HUES48 (cell line): ENCODE measurements around the gene SUCLG2.

ENCODE experiments used
- H3K27ac ChIP-seq: one replicate; pipeline ENCODE4 v1.7.0; 2013; ENCODE audit warnings: low read depth, low read length, inconsistent platforms
- H3K27me3 ChIP-seq: 2 replicates; pipeline ENCODE4 v1.6.1; 2013; ENCODE audit warnings: mild to moderate bottlenecking, low read length; ENCODE audit not compliant: control insufficient read depth, insufficient read depth
- H3K36me3 ChIP-seq: 2 replicates; pipeline ENCODE4 v1.6.1; 2013; ENCODE audit warnings: low read length; ENCODE audit not compliant: control insufficient read depth, insufficient read depth
- H3K4me1 ChIP-seq: 2 replicates; pipeline ENCODE4 v1.6.1; 2013; ENCODE audit warnings: mild to moderate bottlenecking, low read length; ENCODE audit not compliant: control insufficient read depth, insufficient read depth
- H3K4me3 ChIP-seq: 2 replicates; pipeline ENCODE4 v1.5.1; 2013; ENCODE audit warnings: mild to moderate bottlenecking, low read depth, low read length
- H3K9ac ChIP-seq: 2 replicates; pipeline ENCODE4 v1.6.1; 2013; ENCODE audit warnings: mild to moderate bottlenecking, low read depth, low read length, moderate library complexity
- H3K9me3 ChIP-seq: 2 replicates; pipeline ENCODE4 v1.6.1; 2013; ENCODE audit warnings: low read length; ENCODE audit not compliant: control insufficient read depth, insufficient read depth

SUCLG2 gene

GRCh38 chr3:67635806-67636205, 18.6 kb downstream of the SUCLG2 start:
- H3K9ac ChIP-seq = no peak overlapping the region
- H3K4me3 ChIP-seq = no peak overlapping the region
- H3K4me1 ChIP-seq = peaks cover 4% of the 10 kb centered on the region; the same call in 1 of the 2 replicates
- no peaks in the 10 kb centered on the region for H3K27me3 ChIP-seq
- H3K36me3 ChIP-seq = no peaks in the 10 kb centered on the region
- no peaks in the 10 kb centered on the region for H3K9me3 ChIP-seq
- no peak overlapping the region for H3K27ac ChIP-seq

GRCh38 chr3:67635257-67635656, 19.2 kb downstream of the SUCLG2 start:
- Histone ChIP-seq H3K4me3 (no peak overlapping the region), H3K36me3 (no peaks in the 10 kb centered on the region), H3K9me3 (no peaks in the 10 kb centered on the region), H3K4me1 (peaks cover 9% of the 10 kb centered on the region), H3K27ac (no peak overlapping the region), H3K27me3 (no peaks in the 10 kb centered on the region), H3K9ac (no peak overlapping the region)

- H3K27ac ChIP-seq = no peak overlapping the region
- H3K36me3 ChIP-seq = no peaks in the 10 kb centered on the region
- H3K4me3 ChIP-seq = no peak overlapping the region
- peaks cover 22% of the 10 kb centered on the region for H3K4me1 ChIP-seq
- H3K27me3 ChIP-seq = no peaks in the 10 kb centered on the region
- no peaks in the 10 kb centered on the region for H3K9me3 ChIP-seq
- H3K9ac ChIP-seq = 0 out of 2 replicates have a peak overlapping the region, but pooled peaks have one; percentile 10
These were observed 23.6 kb downstream of the SUCLG2 start for GRCh38 chr3:67630666-67631362.

- Histone ChIP-seq H3K27me3 (no peaks in the 10 kb centered on the region), H3K4me3 (no peak overlapping the region), H3K27ac (no peak overlapping the region)
These were observed 29.7 kb downstream of the SUCLG2 start for GRCh38 chr3:67624687-67625086.

GRCh38 chr3:67624078-67624477, 30.3 kb downstream of the SUCLG2 start:
- Histone ChIP-seq H3K4me1 (peaks cover 7% of the 10 kb centered on the region), H3K4me3 (no peak overlapping the region), H3K9ac (no peak overlapping the region), H3K9me3 (no peaks in the 10 kb centered on the region), H3K27ac (no peak overlapping the region), H3K36me3 (peaks cover 5% of the 10 kb centered on the region; the same call in 1 of the 2 replicates), H3K27me3 (no peaks in the 10 kb centered on the region)

More at GRCh38 chr3:67624687-67625086, 29.7 kb downstream of the SUCLG2 start:
- Histone ChIP-seq H3K9me3 (no peaks in the 10 kb centered on the region), H3K4me1 (peaks cover 9% of the 10 kb centered on the region), H3K9ac (no peak overlapping the region), H3K36me3 (peaks cover 5% of the 10 kb centered on the region; the same call in 1 of the 2 replicates)

GRCh38 chr3:67622652-67623051, 31.8 kb downstream of the SUCLG2 start:
- H3K27me3 ChIP-seq = no peaks in the 10 kb centered on the region
- no peak overlapping the region for H3K27ac ChIP-seq
- no peaks in the 10 kb centered on the region for H3K9me3 ChIP-seq
- H3K9ac ChIP-seq = no peak overlapping the region
- peaks cover 6% of the 10 kb centered on the region for H3K4me1 ChIP-seq
- peaks cover 5% of the 10 kb centered on the region for H3K36me3 ChIP-seq
- H3K4me3 ChIP-seq = no peak overlapping the region

GRCh38 chr3:67620869-67621268, 33.5 kb downstream of the SUCLG2 start:
- Histone ChIP-seq H3K9ac (no peak overlapping the region), H3K27me3 (no peaks in the 10 kb centered on the region), H3K4me3 (no peak overlapping the region), H3K36me3 (peaks cover 5% of the 10 kb centered on the region), H3K27ac (no peak overlapping the region), H3K4me1 (peaks cover 6% of the 10 kb centered on the region), H3K9me3 (no peaks in the 10 kb centered on the region)

GRCh38 chr3:67619991-67620390, 34.4 kb downstream of the SUCLG2 start:
- Histone ChIP-seq H3K9ac (no peak overlapping the region), H3K27me3 (no peaks in the 10 kb centered on the region), H3K27ac (no peak overlapping the region), H3K4me1 (peaks cover 6% of the 10 kb centered on the region), H3K36me3 (peaks cover 5% of the 10 kb centered on the region), H3K9me3 (no peaks in the 10 kb centered on the region), H3K4me3 (no peak overlapping the region)

- no peaks in the 10 kb centered on the region for H3K27me3 ChIP-seq
- peaks cover 6% of the 10 kb centered on the region for H3K4me1 ChIP-seq
- peaks cover under 1% of the 10 kb centered on the region for H3K36me3 ChIP-seq
- no peak overlapping the region for H3K4me3 ChIP-seq
- H3K9ac ChIP-seq = no peak overlapping the region
- no peaks in the 10 kb centered on the region for H3K9me3 ChIP-seq
- no peak overlapping the region for H3K27ac ChIP-seq
These were observed 36.9 kb downstream of the SUCLG2 start for GRCh38 chr3:67617518-67617917.

GRCh38 chr3:67616046-67616445, 38.4 kb downstream of the SUCLG2 start:
- no peak overlapping the region for H3K9ac ChIP-seq
- H3K4me3 ChIP-seq = no peak overlapping the region
- no peak overlapping the region for H3K27ac ChIP-seq
- peaks cover 6% of the 10 kb centered on the region for H3K4me1 ChIP-seq
- no peaks in the 10 kb centered on the region; the same call in 1 of the 2 replicates for H3K36me3 ChIP-seq
- H3K27me3 ChIP-seq = no peaks in the 10 kb centered on the region
- no peaks in the 10 kb centered on the region for H3K9me3 ChIP-seq

- Histone ChIP-seq H3K9ac (no peak overlapping the region), H3K27me3 (no peaks in the 10 kb centered on the region), H3K9me3 (no peaks in the 10 kb centered on the region), H3K4me1 (no peaks in the 10 kb centered on the region), H3K27ac (no peak overlapping the region), H3K4me3 (no peak overlapping the region), H3K36me3 (peaks cover 2% of the 10 kb centered on the region; the same call in 1 of the 2 replicates)
These were observed 40.2 kb downstream of the SUCLG2 start for GRCh38 chr3:67614195-67614594.
